ENCODE measurements around the gene FOS.

DNA sequence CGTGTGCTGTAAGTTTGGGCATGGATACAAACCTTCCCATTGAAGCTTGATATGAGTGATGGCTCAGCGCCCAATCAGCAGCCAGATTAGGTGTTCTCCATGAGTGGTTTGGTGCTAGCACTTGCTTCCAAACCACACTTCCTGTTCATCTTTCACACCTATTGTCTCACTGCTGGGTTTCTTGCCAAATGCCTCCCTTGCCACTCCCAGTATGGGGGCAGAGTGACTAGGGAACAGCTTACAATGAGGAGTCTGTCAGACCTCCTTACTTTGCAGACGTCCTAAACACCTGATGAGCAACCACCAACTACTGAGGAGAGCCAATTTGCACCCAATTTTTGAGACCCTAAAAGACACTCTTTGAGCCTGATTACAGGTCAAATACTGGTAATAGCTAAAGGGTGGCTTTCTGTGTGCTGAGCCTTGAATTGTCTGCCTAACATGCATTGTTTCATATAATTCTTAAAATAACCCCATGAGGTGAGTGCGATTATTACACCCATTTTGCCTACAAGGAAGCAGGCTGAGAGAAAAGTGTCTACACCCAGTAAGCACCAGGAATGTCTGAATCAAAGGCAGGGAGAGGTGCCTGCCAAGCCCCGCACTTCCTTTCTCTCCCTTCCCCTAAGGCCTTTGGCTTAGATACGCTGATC, 48.4 kb upstream of the FOS start:
- TF ChIP-seq FOXA1 (IDR thresholded peaks at IDR 0.05), result no peak
- TF ChIP-seq PKNOX1 (IDR thresholded peaks at IDR 0.05), result no peak; the same call in 1 of the 2 replicates
- TF ChIP-seq FOXM1 (IDR thresholded peaks at IDR 0.05; ENCODE audit: borderline replicate concordance), result no peak
- TF ChIP-seq HDGF (IDR thresholded peaks at IDR 0.05; ENCODE audit: borderline replicate concordance), result no peak
- no peak for TF ChIP-seq BHLHE40 (IDR thresholded peaks at IDR 0.05; ENCODE audit: borderline replicate concordance)
- no peak for TF ChIP-seq CTBP1 (IDR thresholded peaks at IDR 0.05; ENCODE audit: borderline replicate concordance)
- TF ChIP-seq ELF4 (IDR thresholded peaks at IDR 0.05), result no peak
